HepG2 (cell line): ENCODE measurements around the gene DSCAML1. TPM values are rescaled to one million over a fixed set of nuclear protein-coding genes. Genes with fewer than 3 reads are reported as not detected.

Experiments used
- ATAC-seq: fragments of 200-7000 bp; cut with Tn5 transposase; 3 replicates; pipeline ENCODE4 v1.9.1; 2020; ENCODE audit warnings: mild to moderate bottlenecking, moderate library complexity
- BruUV-seq: library from RNA; stranded (reverse); fragments of 400-500 nt; replicated peaks from 2 replicates; lab custom pipeline; 2021; lab: Mats Ljungman, UMichigan
- CTCF ChIA-PET: fragments of 300-600 bp; formaldehyde crosslinking; extraction: SDS; loops from one replicate; lab custom pipeline; 2021; ENCODE audit warnings: low total read pairs, inconsistent platforms, low intra/inter-chr PET ratio; lab: Yijun Ruan, JAX
- POLR2A ChIA-PET: fragments of 350-600 bp; sonication (Branson Sonifier 250); formaldehyde crosslinking; loops from one replicate; lab custom pipeline; 2020; ENCODE audit warnings: antibody characterized with exemption, inconsistent platforms; lab: Yijun Ruan, JAX
- DNase-seq: peaks from one replicate; pipeline ENCODE4 v3.0.0-alpha.2; 2015; ENCODE audit warnings: low spot score
- FAIRE-seq: peaks from 3 replicates; lab custom pipeline; 2011; peaks lifted over from hg19 to GRCh38; lab: Jason Lieb, UNC
- H2AFZ ChIP-seq: one replicate; pipeline ENCODE4 v1.6.1; 2011; ENCODE audit warnings: low read length, inconsistent platforms
- H3K27ac ChIP-seq: fragments of 300-600 bp; 3 replicates; pipeline ENCODE4 v1.8.0; 2011; ENCODE audit warnings: mixed run types, mild to moderate bottlenecking, mixed read lengths, low read length, inconsistent platforms; ENCODE audit not compliant: insufficient read depth; ENCODE audit errors: extremely low read length
- H3K27me3 ChIP-seq, 2 experiments: fragments of 200-600 bp in 1 of 2; 2 replicates in 1 of 2; 3 replicates in 1 of 2; pipeline versions ENCODE4 v1.6.0 to v1.8.0; 2011; ENCODE audit warnings: low read length in 2 of 2, mild to moderate bottlenecking in 2 of 2, moderate library complexity in 2 of 2, inconsistent platforms in 1 of 2; ENCODE audit not compliant: insufficient read depth in 2 of 2, control insufficient read depth in 1 of 2
- H3K36me3 ChIP-seq, 2 experiments: fragments of 200-600 bp in 1 of 2; replicated peaks in 1 of 2; 2 replicates in 1 of 2; 3 replicates in 1 of 2; pipeline versions ENCODE4 v1.5.1 to v1.8.0; 2011; ENCODE audit warnings: low read length in 2 of 2, inconsistent platforms in 1 of 2; ENCODE audit not compliant: insufficient read depth in 2 of 2, control insufficient read depth in 1 of 2
- H3K4me1 ChIP-seq: 2 replicates; pipeline ENCODE4 v1.5.1; 2012; ENCODE audit warnings: low read length, inconsistent platforms; ENCODE audit not compliant: insufficient read depth
- H3K4me2 ChIP-seq: 2 replicates; pipeline ENCODE4 v1.6.0; 2011; ENCODE audit warnings: low read depth, low read length, inconsistent platforms
- H3K4me3 ChIP-seq, 3 experiments: fragments of 200-600 bp in 1 of 3; sonication (generic), shearing (Covaris generic) in 1 of 3; replicated peaks in 1 of 3; 2 replicates each; pipeline ENCODE4 v1.5.1; 2011 to 2016; ENCODE audit warnings: low read length in 3 of 3, inconsistent platforms in 2 of 3, low read depth in 2 of 3, mild to moderate bottlenecking in 2 of 3, control low read depth in 1 of 3, mixed read lengths in 1 of 3; ENCODE audit not compliant: insufficient read depth in 1 of 3
- H3K79me2 ChIP-seq: one replicate; pipeline ENCODE4 v1.6.1; 2011; ENCODE audit warnings: low read length, inconsistent platforms; ENCODE audit not compliant: insufficient read depth
- H3K9ac ChIP-seq: 2 replicates; pipeline ENCODE4 v1.6.0; 2011; ENCODE audit warnings: mild to moderate bottlenecking, low read depth, low read length, inconsistent platforms; ENCODE audit not compliant: insufficient read depth
- H3K9me3 ChIP-seq: 2 replicates; pipeline ENCODE4 v1.5.1; 2012; ENCODE audit warnings: mild to moderate bottlenecking, low read length
- H4K20me1 ChIP-seq: 2 replicates; pipeline ENCODE4 v1.6.0; 2011; ENCODE audit warnings: inconsistent platforms, mild to moderate bottlenecking, low read length, moderate library complexity; ENCODE audit not compliant: insufficient read depth
- DNMT3B ChIP-seq: conservative IDR thresholded peaks from 2 replicates; pipeline ENCODE4 v1.6.1; 2016; ENCODE audit warnings: missing biosample characterization, control low read depth
- EP300 ChIP-seq, 3 experiments: sonication (generic) in 1 of 3; formaldehyde crosslinking in 1 of 3; IDR thresholded peaks; 2 replicates each; pipeline versions ENCODE4 v1.5.1 to v1.6.1; 2011 to 2020; ENCODE audit warnings: low read depth in 2 of 3, low read length in 2 of 3, borderline replicate concordance in 1 of 3, improper control_type of control experiment in 1 of 3, mild to moderate bottlenecking in 1 of 3, missing genetic modification reagents in 1 of 3, moderate library complexity in 1 of 3
- ERF ChIP-seq: IDR thresholded peaks from 2 replicates; pipeline ENCODE4 v1.6.1; 2018; ENCODE audit warnings: missing biosample characterization, missing genetic modification reagents
- NFKB2 ChIP-seq: sonication (generic); formaldehyde crosslinking; IDR thresholded peaks from 2 replicates; pipeline ENCODE4 v1.4.0; 2020; ENCODE audit warnings: missing genetic modification reagents, borderline replicate concordance
- ZNF224 ChIP-seq: sonication (generic); formaldehyde crosslinking; IDR thresholded peaks from 2 replicates; pipeline ENCODE4 v1.5.0; 2020; ENCODE audit warnings: mild to moderate bottlenecking, missing genetic modification reagents
- WGBS: methylation state at CpG from one replicate; pipeline ENCODE4 v1.1.6; 2017; ENCODE audit warnings: low lambda C conversion rate; 5-methylcytosine and 5-hydroxymethylcytosine counted together
- in situ Hi-C: cut with HindIII; loops from 2 replicates; pipeline ENCODE4 v1.10.0; 2017; ENCODE audit warnings: low pct_unique_long_range_greater_than_20kb; ENCODE audit not compliant: extremely low pct_ligation_motif_present
- intact Hi-C: fragments of 100-400 bp; cut with micrococcal nuclease; formaldehyde crosslinking; loops from one replicate; pipeline ENCODE4 v1.10.0; 2022; ENCODE audit not compliant: unreplicated experiment
- polyA plus RNA-seq, 8 experiments: library from polyadenylated mRNA; depleted of rRNA in 3 of 8; stranded (reverse) in 7 of 8; unstranded in 1 of 8; fragments of >200 nt; fragmentation: Illumina TruSeq in 4 of 8; extraction: Trizol in 4 of 8; gene quantifications; 2 replicates each; pipeline versions ENCODE4 v1.2.1 to v1.2.3, GENCODE V29; 2011 to 2016; ENCODE audit warnings: low read depth in 4 of 8, missing spikeins in 1 of 8, mixed read lengths in 1 of 8; ENCODE audit not compliant: insufficient read depth in 1 of 8
- total RNA-seq, 5 experiments: library from RNA; depleted of rRNA; stranded (reverse); fragments of >200 nt; fragmentation: Illumina TruSeq; extraction: Trizol; gene quantifications; 2 replicates each; pipeline ENCODE4 v1.2.3, GENCODE V29; 2016; ENCODE audit warnings: low read depth in 1 of 5
- TF ChIP-seq, protein P1 (sequence below): sonication (generic); formaldehyde crosslinking; IDR thresholded peaks from 2 replicates; pipeline ENCODE4 v1.4.0; 2020; ENCODE audit warnings: missing genetic modification reagents

Gene DSCAML1
- total and polyA plus RNA-seq, 2 of the 13 experiments (the other 11 are each of a cell fraction or from before 2014, with no cell fraction given) = 0.29 to 0.40 TPM

DNA sequence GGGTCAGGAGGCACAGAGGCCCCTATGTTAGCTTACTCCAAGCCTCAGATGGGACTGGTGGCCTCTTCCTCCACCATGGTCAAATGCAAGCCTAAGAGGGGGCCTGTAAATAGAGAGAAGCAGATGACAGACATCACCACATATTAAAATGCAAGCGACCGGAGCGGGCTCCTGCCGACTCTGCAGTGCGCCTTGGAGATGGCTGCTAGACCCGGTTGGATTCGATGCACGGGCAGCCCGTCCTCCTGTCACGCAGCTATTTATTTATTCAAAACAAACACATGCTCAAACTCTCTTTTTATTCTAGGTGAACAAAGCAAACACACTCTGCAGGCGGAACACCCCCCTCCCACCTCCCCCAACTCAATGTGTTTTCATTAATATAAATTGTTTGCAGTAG is 208.0 kb downstream of the DSCAML1 start:
- Histone ChIP-seq H3K4me3 (no peak overlapping the region), H3K4me1 (no peaks in the 10 kb centered on the region), H3K36me3 (no peaks in the 10 kb centered on the region), H3K9me3 (no peaks in the 10 kb centered on the region), H3K9ac (no peak overlapping the region), H3K79me2 (no peaks in the 10 kb centered on the region), H3K27me3 (peaks cover 4 to 9% of the 10 kb centered on the region in 2 experiments; a peak in 3 of 5 replicates), H3K4me2 (no peak overlapping the region), H2AFZ (no peak overlapping the region), H4K20me1 (no peaks in the 10 kb centered on the region), H3K27ac (no peak overlapping the region)
- 38% methylated on average over 3 of the region's 11 CpGs for WGBS
- in situ Hi-C loops = no loop called here
- ATAC-seq = no peak
- ChIA-PET CTCF (no interaction called here), POLR2A (no interaction called here)
- TF ChIP-seq ZNF224 (CRISPR knock-in tag) = no peak
- TF ChIP-seq DNMT3B (CRISPR knock-in tag) = no peak
- no peak for TF ChIP-seq ERF (CRISPR knock-in tag)
- TF ChIP-seq EP300 (IDR thresholded peaks at IDR 0.05; ENCODE audit: low read depth in 2 of 2, low read length in 2 of 2) = no peak
- TF ChIP-seq EP300 (CRISPR knock-in tag; IDR thresholded peaks at IDR 0.05; ENCODE audit: borderline replicate concordance) = no peak
- TF ChIP-seq NFKB2 (CRISPR knock-in tag) = no peak
- TF ChIP-seq, protein P1, sequence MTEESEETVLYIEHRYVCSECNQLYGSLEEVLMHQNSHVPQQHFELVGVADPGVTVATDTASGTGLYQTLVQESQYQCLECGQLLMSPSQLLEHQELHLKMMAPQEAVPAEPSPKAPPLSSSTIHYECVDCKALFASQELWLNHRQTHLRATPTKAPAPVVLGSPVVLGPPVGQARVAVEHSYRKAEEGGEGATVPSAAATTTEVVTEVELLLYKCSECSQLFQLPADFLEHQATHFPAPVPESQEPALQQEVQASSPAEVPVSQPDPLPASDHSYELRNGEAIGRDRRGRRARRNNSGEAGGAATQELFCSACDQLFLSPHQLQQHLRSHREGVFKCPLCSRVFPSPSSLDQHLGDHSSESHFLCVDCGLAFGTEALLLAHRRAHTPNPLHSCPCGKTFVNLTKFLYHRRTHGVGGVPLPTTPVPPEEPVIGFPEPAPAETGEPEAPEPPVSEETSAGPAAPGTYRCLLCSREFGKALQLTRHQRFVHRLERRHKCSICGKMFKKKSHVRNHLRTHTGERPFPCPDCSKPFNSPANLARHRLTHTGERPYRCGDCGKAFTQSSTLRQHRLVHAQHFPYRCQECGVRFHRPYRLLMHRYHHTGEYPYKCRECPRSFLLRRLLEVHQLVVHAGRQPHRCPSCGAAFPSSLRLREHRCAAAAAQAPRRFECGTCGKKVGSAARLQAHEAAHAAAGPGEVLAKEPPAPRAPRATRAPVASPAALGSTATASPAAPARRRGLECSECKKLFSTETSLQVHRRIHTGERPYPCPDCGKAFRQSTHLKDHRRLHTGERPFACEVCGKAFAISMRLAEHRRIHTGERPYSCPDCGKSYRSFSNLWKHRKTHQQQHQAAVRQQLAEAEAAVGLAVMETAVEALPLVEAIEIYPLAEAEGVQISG (CRISPR knock-in tag) = no peak
- BruUV-seq = no TSS peak
- no peak for DNase-seq
- intact Hi-C loops = no loop called here
- no peak for FAIRE-seq
